ENCODE data around the gene FHOD1.

The FHOD1 gene

DNA sequence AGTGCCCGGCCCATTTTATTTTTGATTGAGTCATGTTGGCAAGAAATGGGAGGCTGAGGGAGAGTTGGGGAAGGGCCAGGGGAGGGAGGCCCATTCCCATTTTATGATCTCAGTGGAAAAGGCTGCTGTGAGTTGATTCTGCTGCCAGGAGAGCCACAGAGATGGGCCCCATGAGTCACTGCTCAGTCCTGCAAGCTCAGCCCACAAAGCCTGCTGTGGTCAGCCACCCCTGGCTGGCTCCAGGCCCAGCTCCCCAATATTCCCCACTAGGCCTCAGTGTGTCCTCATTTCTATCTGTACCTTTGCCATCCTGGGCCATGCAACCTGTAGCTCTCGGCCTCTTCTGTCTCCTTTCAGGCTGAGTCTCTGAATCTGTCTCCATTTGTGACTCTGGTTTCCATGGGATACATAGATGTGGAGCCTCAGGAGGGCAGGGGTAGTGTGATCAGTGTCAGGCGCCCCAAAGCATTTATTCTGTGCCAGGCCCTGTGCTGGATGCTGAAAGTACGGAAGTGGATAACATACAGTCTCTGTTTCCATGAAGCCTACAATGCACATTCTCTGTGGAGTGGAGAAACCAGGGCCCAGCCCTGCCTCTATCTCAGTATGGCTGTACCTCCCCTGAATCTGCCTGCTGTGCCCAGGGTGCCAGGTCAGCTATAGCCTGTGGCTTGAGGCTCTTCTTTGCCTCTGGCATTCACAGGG lies 30.2 kb upstream of the FHOD1 start:
- DNase-seq: no peak

DNA sequence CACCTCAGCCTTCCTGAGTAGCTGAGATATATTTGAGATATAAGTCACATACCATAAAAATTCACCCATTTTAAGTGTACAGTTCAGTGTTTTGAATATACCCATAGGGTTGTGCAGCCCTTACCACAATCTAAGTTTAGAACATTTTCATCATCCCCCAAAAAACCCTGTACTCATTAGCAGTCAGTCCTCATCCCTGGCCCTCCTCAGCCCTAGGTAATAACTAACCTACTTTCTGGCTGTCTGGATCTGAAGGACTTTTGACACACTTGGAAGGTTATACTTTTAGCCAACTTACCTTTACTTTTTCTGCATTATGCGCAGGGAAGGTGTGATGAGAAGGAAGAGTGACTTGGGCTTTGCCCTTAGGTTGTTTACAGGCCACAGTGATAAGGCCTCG lies 28.0 kb upstream of the FHOD1 start:
- DNase-seq: no peak

DNA sequence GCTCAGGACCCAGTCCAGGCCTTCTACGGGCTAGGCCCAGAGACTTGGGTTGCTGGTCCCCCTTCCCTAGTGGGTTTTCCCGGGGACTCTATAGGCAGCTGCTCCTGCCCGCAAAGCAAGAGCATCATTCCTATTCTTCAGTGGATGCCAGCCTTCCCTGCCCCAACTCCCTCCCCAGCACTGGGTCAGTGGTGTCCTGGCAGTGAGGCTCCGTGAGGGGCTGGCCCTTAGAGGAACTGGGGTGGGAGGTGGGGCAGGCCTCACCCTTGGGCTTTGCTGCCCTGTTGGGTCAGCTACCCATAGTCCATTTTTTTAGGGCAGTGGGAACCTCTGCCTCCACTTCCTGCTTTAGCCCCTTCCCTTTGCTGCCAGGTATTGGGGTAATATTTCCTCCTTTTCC lies 24.2 kb upstream of the FHOD1 start:
- DNase-seq: no peak

DNA sequence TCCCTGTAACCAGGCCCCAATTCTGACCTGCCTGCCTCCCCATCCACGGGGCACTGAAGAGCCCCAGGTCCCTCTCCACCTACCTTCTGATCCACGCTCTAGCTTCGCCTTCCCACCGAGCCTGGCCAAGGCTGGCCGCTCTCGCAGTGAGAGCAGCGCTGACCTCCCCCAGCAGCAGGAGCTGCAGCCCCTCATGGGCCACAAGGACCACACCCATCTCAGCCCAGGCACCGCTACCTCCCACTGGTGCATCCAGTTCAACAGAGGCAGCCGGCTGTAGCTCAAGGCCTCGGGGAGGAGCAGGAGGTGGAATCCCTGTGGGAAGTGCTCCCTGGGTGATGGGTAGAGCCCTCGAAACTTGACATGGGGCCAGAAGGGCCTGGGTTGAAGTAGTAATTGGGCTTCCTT lies 23.7 kb upstream of the FHOD1 start:
- DNase-seq: no peak

DNA sequence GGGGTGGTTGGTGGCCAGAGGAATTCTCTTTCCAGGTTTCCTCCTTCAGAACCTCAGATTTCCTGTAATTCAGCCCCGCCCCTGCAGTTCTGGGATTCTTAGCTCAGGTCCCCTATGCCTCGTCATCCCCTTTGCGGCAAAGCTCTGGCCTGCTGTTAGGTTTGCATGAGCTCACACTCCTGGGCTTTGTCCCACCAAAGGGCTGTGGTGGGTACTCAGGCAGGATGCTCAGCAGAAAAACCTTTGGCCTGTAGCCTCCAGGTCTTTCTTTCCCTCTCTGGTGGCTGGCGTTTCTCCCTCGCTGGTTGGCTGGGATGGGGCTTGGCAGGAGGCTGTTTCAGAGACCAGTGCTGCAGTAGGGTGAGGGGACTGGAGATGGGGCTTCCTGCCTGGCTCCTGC lies 22.5 kb upstream of the FHOD1 start:
- DNase-seq: no peak

DNA sequence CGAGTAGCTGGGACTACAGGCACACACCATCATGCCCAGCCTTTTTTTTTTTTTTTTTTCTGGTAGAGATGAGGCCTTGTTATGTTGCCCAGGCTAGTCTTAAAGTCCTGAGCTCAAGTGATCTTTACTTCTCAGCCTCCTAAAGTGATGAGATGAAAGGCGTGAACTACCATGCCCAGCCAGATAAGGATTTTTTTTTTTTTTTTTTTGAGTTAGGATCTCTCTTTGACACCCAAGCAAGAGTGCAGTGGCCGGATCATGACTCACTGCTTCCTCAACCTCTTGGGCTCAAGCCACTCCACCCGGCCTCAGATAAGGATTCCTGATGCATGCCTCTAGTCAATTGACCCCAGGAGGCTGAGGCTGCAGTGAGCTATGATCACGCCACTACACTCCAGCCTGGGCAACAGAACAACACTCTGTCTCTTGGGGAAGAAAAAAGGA lies 20.9 kb upstream of the FHOD1 start:
- DNase-seq: no peak

DNA sequence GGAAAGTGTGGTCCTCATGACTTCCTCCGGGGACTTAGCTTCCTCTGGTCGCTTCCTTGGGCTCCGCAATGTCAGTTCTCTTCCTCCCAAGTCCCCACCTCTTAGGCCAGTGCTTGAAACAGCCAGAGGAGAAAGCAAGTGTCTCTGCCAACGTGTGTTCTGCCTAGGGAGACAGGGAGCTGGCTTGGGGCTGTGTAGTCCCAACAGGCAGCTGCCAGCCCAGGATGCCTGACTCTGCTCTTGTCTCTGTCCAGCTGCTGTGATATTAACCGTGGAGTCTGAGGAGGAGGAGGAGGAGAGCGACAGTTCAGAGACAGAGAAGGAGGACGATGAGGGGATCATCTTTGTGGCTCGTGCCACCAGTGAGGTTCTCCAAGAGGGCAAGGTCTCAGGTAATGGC lies 18.6 kb upstream of the FHOD1 start:
- DNase-seq: no peak

DNA sequence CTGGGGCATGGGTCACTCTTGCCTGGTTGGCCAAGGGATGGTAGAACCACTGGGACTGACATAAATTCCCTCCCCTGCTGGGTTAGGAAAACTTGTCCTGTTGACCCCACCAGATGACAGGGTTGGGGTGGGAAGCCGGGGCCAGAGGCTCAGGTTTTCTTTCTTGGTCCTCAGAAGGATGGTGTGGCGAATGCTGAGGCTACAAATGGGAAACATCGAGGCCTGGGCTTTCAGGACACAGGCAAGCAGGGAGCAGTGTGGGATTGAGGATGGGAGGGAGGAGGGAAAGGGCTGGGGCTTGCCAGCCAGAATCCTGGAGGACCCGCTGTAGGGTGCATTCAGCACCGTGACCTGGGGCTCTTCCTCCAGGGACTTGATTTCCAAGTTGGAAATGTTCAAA lies 17.6 kb upstream of the FHOD1 start:
- DNase-seq: no peak

DNA sequence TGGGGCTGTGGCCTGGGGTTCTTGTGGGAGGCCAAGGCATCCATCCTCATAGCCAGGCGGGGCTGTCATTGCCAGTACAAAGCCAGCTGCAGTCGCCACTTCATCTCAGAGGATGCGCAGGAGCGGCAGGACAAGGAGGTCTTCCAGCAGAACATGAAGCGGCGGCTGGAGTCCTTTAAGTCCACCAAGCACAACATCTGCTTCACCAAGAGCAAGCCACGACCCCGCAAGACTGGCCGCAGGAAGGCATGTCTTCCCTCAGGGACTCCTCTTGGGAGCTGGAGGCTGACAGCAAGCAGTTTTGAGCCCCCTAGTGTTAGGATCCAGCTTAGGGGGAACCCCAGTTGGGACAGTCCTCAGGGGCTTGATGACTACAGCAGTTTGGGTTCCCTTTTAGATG lies 17.0 kb upstream of the FHOD1 start:
- no peak for DNase-seq

DNA sequence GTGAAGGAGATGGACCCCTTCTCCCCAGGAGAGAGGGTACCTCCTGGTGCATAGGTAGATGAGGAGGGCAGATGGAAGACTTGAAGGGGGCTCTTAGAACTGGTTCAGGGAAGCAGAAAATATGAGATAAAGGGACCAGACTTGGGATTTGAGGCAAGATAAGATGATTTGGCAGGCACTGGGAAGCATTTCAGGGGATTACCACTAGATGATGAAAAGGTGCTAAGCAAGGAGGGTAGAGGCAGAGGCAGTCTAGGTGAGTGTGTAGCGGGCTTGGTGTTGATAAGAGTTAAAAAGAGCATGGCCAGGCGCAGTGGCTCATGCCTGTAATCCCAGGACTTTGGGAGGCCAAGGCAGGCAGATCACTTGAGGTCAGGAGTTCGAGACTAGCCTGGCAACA lies 15.9 kb upstream of the FHOD1 start:
- DNase-seq: no peak

DNA sequence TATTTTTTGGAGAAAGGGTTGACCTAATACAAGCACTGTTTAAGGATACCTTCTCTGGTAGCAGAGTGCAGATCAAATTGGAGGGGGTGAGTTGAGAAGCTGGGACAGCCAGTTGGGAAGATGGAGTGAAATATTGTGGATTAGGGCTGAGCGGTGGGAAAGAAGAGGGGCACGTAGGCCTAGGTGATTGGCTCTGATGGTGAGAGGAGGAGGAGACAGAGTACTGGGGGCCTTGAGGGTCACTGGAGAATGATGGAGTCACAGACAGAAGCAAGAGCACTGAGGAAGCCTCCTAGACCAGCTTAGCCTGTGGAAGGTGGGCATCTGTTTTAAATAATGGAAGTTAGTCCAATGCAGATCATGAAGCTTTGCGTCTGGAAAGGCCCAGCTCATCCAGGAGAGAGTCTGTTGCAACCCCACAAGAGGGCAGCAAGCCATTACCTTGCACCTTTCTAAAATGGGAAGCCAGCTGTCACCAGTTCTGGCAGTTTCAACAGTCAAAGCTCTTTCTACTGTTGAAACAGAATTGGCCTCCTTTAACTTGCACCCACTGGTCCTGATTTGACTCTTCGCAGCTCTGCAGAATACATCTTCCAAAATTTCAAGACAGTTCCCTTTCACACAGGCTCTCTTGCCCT lies 13.3 kb upstream of the FHOD1 start:
- no peak for DNase-seq

DNA sequence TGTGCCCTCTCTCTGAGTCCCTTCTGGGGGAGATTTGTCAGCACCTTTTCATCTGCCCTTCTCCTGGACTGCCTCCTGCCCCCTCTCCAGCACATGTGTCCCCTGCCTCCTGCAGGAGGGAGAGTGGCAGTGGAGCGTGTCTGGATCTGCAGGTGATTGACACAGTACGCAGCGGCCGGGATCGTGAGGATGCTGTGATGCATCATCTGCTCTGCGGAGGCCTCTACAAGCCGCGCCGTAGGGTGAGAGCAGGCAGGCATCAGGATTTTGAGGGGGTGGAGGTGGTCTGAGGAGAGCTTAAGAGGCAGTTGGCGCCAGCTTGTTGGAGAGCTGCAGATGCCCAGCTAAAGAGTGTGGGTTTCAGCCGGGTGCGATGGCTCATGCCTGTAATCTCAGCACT lies 12.4 kb upstream of the FHOD1 start:
- DNase-seq: no peak

DNA sequence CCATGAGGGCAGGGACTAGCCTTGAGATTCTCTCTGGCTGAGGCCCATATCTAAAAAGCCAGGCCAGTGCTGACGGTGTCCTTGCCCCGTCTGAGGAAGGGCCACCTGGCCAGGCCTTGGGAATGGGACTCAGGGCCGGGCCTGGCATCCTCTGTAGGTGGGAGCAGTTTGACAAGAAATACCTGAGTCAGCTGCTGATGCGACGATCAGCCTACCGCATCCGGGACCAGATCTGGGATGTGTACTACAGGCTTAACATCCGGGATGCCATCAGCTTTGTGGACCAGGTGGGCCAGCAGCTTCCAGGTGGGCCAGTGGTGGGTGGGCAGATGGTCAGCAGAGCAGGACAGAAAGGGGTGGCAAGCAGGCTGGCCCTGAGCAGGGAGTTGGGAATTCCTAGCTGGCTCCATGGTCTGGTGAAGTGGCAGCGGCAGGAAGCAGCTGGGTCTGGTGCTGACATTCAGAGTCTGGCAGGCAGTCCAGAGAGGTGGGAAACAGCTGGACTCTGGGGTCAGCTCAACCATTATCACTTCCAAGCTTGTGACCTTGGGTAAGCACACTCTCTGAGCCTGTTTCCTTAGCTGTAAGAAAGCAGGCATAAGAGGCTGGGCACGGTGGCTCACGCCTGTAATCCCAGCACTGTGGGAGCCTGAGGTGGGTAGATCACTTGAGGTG lies 11.0 kb upstream of the FHOD1 start:
- no peak for DNase-seq

DNA sequence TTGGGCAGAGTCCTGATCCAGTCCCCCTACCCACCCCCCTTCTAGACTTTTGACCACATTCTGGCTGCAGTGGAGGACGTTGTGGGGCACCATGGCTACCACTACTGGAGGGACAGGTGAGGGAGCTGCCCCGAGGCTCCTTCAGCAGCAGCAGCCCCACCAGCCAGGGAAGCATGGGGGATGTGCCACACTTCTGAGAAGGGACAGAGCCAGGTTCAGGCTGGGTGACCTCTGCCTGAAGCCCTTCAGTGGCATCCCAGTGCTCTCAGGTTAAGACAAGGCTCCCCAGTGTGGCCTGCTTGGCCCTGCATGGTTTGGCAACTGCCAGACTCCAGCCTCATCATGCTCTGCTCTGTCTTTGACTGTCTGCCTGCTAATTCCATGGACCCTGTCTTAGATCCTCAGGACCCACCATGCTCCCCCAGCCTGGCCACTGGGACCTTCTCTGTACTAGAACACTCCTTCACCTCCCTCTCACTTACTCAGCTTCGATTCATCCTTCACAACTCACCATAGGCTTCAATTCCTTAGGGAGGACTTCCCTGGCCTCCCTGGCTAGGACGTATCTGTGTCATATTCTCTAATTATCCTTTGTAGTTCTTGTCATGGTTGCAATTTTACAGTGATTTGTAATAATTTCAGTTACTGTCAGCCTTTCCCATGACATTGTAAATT lies 10.3 kb upstream of the FHOD1 start:
- no peak for DNase-seq

DNA sequence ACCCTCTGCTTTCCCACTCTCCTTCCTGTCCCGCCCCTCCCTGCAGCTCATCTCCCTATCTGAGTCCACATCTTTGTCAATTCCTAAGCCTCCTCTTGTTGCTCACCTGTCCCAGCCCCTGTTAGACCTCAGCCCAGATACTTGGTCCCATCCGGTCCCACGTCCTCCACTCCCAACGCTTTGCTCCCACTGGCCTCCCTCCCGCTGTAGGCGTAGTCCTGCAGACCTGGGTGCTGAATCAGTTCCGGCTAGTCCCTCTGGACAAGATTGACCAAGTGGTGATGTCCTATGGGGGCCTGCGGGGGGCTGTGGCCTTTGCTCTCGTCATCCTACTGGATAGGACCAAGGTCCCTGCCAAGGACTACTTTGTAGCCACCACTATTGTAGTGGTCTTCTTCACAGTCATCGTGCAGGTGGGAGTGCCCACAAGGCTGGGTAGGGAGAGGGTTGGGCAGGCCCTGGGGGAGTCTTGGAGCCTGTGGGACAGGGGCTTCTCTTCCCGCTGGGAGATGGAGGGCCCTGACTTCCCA lies 9.5 kb upstream of the FHOD1 start:
- DNase-seq: no peak

DNA sequence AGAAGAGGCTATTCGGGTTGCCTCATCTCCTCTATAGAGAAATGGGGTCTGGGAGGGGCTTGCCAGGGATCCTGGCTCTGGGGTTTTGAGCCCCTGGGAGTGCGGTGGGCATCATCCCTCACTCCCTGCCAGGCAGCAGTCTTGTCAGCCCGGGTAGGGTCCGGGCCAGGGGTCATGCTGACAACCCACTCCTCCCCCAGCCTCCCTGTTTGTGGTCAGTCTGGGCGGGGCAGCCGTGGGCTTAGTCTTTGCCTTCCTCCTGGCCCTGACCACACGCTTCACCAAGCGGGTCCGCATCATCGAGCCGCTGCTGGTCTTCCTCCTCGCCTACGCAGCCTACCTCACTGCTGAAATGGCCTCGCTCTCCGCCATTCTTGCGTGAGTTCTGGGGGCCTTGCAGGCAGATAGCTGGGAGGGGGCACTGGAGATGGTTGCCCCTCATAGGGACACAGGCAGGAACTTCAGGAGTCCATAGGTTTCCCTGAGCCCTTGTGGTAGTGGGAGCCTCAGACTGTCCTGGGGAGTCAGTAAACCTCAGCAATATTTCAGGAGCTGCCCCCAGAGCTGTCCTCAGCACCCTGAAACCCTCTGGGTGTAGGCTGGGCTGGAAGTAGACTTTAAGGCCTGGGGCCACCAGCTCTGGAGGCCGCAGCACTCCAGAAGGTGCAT lies 8.4 kb upstream of the FHOD1 start:
- no peak for DNase-seq

DNA sequence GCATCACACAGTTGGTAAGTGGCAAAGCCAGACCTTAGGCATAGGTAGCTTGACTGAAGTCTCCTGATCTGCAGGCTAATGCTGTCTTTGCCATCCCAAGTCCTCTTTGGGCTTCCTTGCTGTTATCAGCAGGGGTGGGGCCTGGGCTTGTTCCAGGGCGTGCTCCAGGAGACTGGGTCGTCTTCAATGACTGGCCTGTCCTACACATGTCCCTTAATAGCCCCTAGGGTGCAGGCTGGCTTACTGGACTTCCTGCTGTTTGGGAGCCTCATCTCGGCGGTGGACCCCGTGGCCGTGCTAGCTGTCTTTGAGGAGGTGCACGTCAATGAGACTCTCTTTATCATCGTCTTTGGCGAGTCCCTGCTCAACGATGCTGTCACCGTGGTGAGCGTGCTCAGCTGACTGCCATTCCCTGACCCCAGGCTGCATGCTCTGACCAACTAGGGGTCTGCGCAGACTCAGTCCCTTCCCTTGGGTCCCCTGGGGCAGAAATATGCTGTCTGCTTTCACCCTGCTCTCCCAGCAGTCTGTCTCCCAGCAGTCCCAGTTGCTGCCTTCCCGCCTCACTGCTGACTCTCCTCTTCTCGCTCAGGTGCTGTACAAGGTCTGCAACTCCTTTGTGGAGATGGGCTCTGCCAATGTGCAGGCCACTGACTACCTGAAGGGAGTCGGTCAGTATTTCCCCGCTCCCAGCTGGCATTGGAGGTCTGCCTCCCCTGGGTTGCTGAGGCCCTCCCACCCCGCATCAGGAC lies 7.7 kb upstream of the FHOD1 start:
- DNase-seq: no peak

DNA sequence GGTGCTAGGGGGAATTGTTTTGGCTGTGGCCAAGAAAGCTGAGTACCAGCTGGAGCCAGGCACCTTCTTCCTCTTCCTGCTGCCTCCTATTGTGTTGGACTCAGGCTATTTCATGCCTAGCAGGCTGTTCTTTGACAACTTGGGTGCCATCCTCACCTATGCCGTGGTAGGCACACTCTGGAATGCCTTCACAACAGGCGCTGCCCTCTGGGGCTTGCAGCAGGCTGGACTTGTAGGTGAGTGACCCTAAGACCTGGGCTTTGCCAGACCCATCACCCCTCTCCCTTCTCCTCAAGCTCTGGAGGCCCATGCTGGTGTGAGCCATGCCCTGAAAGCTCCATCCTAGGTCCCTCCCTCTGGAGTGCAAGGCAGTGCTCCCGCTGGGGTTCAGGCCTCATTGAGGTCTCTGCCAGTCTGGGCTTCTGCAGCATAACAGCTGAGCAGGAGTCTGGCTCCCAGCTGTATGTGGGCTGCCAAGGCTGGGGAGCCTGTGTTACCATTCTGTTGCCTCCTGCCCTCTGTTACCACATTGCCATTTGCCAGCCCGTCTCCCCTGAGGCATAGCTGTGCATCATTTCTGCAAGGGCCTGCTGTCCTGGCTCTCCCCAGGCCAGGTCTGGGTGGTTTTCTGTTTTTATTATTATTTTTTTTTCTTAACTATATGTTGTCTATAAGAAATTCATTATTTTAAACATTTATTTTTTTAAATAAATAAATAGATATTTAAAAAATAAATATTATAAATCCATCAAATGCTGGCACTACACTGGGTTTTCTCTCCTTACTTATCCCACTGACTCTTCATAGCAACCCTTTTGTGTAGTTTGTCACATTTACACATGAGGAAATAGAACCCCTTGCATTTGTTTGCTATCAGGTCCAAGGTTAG lies 5.6 kb upstream of the FHOD1 start:
- DNase-seq: no peak

DNA sequence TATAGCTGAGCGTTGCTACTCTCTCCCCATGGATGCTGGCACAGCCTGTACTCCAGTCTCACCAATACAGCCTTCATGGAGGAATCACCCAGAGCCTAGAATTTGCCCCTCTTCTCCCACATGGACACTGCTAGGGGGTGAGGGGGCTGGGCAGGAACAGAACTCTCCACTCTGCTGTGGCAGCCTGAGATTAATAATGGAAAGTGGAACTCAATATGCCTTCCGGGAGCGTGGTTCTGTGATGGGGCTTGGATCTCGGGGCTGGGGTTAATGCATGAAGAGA lies 2.7 kb upstream of the FHOD1 start:
- no peak for DNase-seq

DNA sequence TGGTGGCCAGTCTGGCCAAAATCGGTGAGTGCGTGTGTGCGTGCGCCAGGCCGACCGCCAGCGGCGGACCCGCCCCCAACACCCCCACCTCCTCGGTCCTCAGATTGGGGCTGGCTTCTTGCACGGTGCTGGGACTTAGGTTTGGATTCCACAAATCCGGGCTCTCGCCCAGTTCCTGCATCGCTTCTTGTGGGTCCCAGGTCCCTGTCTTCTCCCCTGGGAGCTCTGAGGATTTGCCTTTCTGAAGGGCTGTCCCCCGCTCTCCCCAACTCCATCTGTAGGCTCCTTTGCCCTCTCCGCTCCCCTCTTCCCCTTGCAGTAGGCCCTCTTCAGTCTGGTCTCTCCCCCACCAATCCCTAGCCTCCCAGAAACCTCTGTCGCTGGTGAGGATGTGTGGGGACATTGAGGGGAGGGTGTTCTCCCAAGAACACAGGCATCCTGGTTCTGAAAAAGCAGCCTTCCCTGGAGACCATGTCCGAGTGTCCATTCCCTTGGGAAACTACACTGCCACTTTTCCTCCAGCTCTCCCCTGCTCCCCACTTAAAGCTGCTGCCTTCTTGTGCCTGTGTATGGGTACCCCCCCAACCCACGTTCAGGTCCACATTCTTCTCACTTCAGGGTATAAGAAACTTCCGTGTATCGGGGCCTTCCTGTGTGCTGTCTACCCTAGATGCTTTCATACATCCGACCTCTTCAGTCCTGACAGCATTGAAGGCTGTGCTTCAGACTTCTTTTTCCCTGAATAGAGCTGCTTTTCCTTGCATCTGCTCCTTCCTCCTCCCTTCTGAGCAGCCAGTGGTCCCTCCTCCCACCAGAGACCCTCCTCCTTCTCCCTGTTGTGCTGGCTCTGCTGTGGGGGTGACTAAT lies 2.1 kb upstream of the FHOD1 start:
- DNase-seq: no peak

All from stimulated activated CD4-positive, alpha-beta T cell treated with anti-CD3 and anti-CD28 coated beads, Interleukin-12 subunit alpha, Interleukin-12 subunit beta, amount 100 ng/mL, for 4 hours (primary cell).